OCI-LY7 (cell line): ENCODE results near the gene PDIA4.

Experiments used
- CTCF ChIP-seq: fragments of 200-600 bp; sonication (generic); conservative IDR thresholded peaks from 2 replicates; pipeline ENCODE4 v1.5.1; 2014; ENCODE audit warnings: mild to moderate bottlenecking, antibody characterized with exemption, low read length, moderate library complexity, mixed read lengths
- EZH2phosphoT487 ChIP-seq: fragments of 200-600 bp; sonication (generic); IDR thresholded peaks from 2 replicates; pipeline ENCODE4 v1.6.1; 2018; ENCODE audit warnings: low read depth, borderline replicate concordance, mild to moderate bottlenecking, mixed run types, antibody characterized with exemption, low read length, moderate library complexity, mixed read lengths

- TF ChIP-seq CTCF: no peak
- TF ChIP-seq EZH2phosphoT487: no peak
Measured at GRCh38 chr7:149063476-149063875, 35.2 kb upstream of the PDIA4 start.
